Peyer's patch (tissue), 4 donors: ENCODE results near the gene KRT85.

Experiments used
- CTCF ChIP-seq, 6 experiments: fragments of 450-650 bp in 4 of 6; fragments of 200-600 bp in 2 of 6; sonication (generic) in 1 of 6; IDR thresholded peaks; one replicate each; pipeline ENCODE4 v1.5.1; 2017 to 2019; ENCODE audit warnings: antibody characterized with exemption in 6 of 6, mild to moderate bottlenecking in 3 of 6, moderate library complexity in 1 of 6
- POLR2A ChIP-seq, 2 donors: fragments of 450-650 bp; IDR thresholded peaks; one replicate each; pipeline ENCODE4 v1.5.1; 2017; ENCODE audit warnings: antibody characterized with exemption in 2 of 2, mild to moderate bottlenecking in 2 of 2, moderate library complexity in 2 of 2

GRCh38 chr12:52403561-52403960, 36.3 kb upstream of the KRT85 start:
- TF ChIP-seq CTCF (IDR thresholded peaks at IDR 0.05) (no peak), POLR2A (IDR thresholded peaks at IDR 0.05) (no peak)
